ENCODE data around the gene MAP2K1. TPM values are rescaled to one million over a fixed set of nuclear protein-coding genes. Genes with fewer than 3 reads are reported as not detected.

The MAP2K1 gene
- total and polyA plus RNA-seq, 5 donors from 2014 or later = 34.2 to 49.0 (median 38.6) TPM

DNA sequence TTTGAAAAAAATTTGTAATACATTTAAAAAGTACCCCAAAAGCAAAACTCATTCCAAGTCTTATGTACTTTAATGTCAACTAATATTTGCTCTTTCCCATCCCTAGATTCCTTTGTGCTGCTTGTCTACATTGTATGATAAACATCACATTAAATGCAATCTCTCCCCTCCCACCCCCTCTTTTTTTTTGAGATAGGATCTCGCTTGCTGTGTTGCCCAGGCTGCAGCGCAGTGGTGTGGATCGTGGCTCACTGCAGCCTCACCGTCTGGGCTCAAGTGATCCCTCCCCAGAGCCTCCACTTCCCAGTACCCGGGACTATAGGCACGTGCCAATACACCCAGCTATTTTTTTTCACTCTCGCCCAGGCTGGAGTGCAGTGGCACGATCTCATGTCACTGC is 12.6 kb downstream of the MAP2K1 start:
- H3K4me3 ChIP-seq (ENCODE audit: low read depth, low read length) = no peak overlapping the region
- no peaks in the 10 kb centered on the region for H3K9me3 Mint-ChIP-seq
- H3K4me1 ChIP-seq (ENCODE audit: control insufficient read depth, insufficient read depth, low read length, poor library complexity, severe bottlenecking) = peaks cover 39% of the 10 kb centered on the region
- H3K27me3 ChIP-seq (ENCODE audit: control insufficient read depth, insufficient read depth, low read length) = no peaks in the 10 kb centered on the region
- H3K27me3 Mint-ChIP-seq = no peaks in the 10 kb centered on the region
- peak overlapping the region in 1 of 3 donors; percentile 56 for H3K27ac Mint-ChIP-seq
- no peak overlapping the region for H3K4me3 Mint-ChIP-seq
- H3K36me3 Mint-ChIP-seq = peaks cover 20% of the 10 kb centered on the region
- H3K9me3 ChIP-seq (ENCODE audit: control insufficient read depth in 2 of 2, low read length in 2 of 2) = no peaks in the 10 kb centered on the region
- H3K4me1 Mint-ChIP-seq = peaks cover 26 to 77% (median 63%) of the 10 kb centered on the region in 4 donors
- DNase-seq (no peak), ATAC-seq (ENCODE audit: low read depth in 2 of 2) (no peak)
- no peaks in the 10 kb centered on the region for H3K36me3 ChIP-seq (ENCODE audit: control insufficient read depth, insufficient read depth, low read length)
- H3K27ac ChIP-seq (ENCODE audit: insufficient read depth, low read length, poor library complexity, severe bottlenecking) = no peak overlapping the region

DNA sequence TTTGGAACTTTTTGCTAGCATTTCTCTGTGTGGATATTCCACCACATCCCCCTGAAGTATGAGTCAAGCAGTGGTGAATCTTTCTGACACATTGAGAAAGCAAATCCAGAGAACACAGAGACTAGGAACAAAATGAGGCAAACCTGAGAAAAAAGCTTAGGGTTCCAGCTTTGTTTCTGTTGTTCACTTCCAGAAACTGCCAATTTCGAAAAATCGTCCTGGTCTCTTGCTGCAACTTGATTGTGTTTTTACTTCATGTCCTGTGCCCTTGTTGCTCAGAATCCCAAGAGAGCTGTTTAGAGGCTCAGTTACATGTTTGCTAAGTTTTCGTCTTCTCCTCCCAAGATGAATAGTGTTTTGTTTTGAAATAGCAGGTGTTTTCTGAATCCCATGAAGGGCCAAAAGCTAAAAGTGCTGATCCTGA is 13.7 kb downstream of the MAP2K1 start:
- H3K4me1 Mint-ChIP-seq = peaks cover 33 to 73% (median 60%) of the 10 kb centered on the region in 4 donors
- peaks cover 38% of the 10 kb centered on the region for H3K4me1 ChIP-seq (ENCODE audit: control insufficient read depth, insufficient read depth, low read length, poor library complexity, severe bottlenecking)
- H3K4me3 Mint-ChIP-seq = peak overlapping the region in 1 of 4 donors; percentile 1

DNA sequence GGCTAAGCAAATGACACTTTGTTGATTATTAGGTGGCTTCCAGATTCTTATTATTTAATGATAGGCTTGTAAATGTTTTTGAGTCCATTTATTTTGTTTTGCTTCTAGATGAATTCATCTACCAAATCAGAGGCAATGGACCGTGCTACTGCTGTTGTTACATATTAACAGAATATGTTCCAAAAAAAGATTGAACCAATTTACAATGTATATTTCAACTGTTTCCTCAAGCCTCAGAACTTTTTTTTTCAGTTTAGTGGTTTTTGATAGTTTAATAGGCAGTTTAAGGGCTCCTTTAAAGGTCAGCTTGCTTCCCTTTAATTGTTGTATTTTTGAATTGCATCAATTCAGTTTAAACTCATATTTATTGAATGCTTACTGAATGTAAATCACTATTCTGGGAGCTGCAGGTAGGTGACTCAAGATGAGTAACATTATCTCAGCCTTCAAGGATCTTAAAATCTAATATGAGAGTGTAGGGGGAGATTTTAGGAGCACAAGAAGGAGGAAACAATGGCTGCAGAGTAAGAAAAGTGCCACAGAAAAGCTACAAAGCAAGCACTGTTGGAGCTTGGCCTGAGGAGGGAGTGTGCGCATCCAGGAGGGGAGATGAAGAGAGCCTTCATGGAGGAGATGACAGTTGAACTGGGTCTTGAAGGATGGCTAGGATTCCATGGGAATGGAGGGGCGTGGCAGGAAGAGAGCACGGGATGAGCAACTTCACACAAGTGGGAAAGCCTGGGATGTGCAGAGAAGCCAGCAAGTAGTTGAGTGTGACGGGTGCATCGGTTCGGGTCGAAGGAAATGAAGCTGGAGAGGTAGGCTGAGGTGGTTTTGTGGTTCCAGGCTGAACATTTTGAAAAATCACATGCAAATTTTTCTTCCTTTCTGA is 14.7 kb downstream of the MAP2K1 start:
- H3K9me3 Mint-ChIP-seq = no peaks in the 10 kb centered on the region
- no peak overlapping the region for H3K27ac ChIP-seq (ENCODE audit: insufficient read depth, low read length, poor library complexity, severe bottlenecking)
- peak overlapping the region; percentile 1 to 84 (median 74) for H3K4me3 Mint-ChIP-seq
- H3K4me1 ChIP-seq (ENCODE audit: control insufficient read depth, insufficient read depth, low read length, poor library complexity, severe bottlenecking) = peaks cover 43% of the 10 kb centered on the region
- H3K27me3 ChIP-seq (ENCODE audit: control insufficient read depth, insufficient read depth, low read length) = no peaks in the 10 kb centered on the region
- peaks cover 20% of the 10 kb centered on the region for H3K36me3 Mint-ChIP-seq
- no peaks in the 10 kb centered on the region for H3K27me3 Mint-ChIP-seq
- H3K4me3 ChIP-seq (ENCODE audit: low read depth, low read length) = peak overlapping the region; percentile 61
- peak overlapping the region in 2 of 3 donors; percentile 77 to 88 for H3K27ac Mint-ChIP-seq
- DNase-seq (peak in 1 of 3 donors; percentile 69), ATAC-seq (ENCODE audit: low read depth in 2 of 2) (peak; percentile 44 to 50)
- peaks cover 41 to 75% (median 65%) of the 10 kb centered on the region in 4 donors for H3K4me1 Mint-ChIP-seq
- H3K36me3 ChIP-seq (ENCODE audit: control insufficient read depth, insufficient read depth, low read length) = no peaks in the 10 kb centered on the region
- H3K9me3 ChIP-seq (ENCODE audit: control insufficient read depth in 2 of 2, low read length in 2 of 2) = no peaks in the 10 kb centered on the region

More for the DNA sequence above, 13.7 kb downstream of the MAP2K1 start:
- Histone ChIP-seq H3K27ac (ENCODE audit: insufficient read depth, low read length, poor library complexity, severe bottlenecking) (no peak overlapping the region), H3K36me3 (ENCODE audit: control insufficient read depth, insufficient read depth, low read length) (no peaks in the 10 kb centered on the region), H3K4me3 (ENCODE audit: low read depth, low read length) (no peak overlapping the region), H3K9me3 (ENCODE audit: control insufficient read depth in 2 of 2, low read length in 2 of 2) (no peaks in the 10 kb centered on the region), H3K27me3 (ENCODE audit: control insufficient read depth, insufficient read depth, low read length) (no peaks in the 10 kb centered on the region)
- H3K36me3 Mint-ChIP-seq = peaks cover 20% of the 10 kb centered on the region
- no peaks in the 10 kb centered on the region for H3K27me3 Mint-ChIP-seq
- no peak overlapping the region for H3K27ac Mint-ChIP-seq
- ATAC-seq (ENCODE audit: low read depth in 2 of 2) (no peak), DNase-seq (no peak)
- H3K9me3 Mint-ChIP-seq = no peaks in the 10 kb centered on the region

- H3K27me3 Mint-ChIP-seq = no peaks in the 10 kb centered on the region
- H3K36me3 Mint-ChIP-seq = peaks cover 14% of the 10 kb centered on the region
- H3K9me3 Mint-ChIP-seq = no peaks in the 10 kb centered on the region
- H3K27me3 ChIP-seq (ENCODE audit: control insufficient read depth, insufficient read depth, low read length) = no peaks in the 10 kb centered on the region
- peaks cover 43 to 82% (median 69%) of the 10 kb centered on the region in 4 donors for H3K4me1 Mint-ChIP-seq
- DNase-seq (no peak), ATAC-seq (ENCODE audit: low read depth in 2 of 2) (no peak)
- no peak overlapping the region for H3K4me3 ChIP-seq (ENCODE audit: low read depth, low read length)
- peaks cover 43% of the 10 kb centered on the region for H3K4me1 ChIP-seq (ENCODE audit: control insufficient read depth, insufficient read depth, low read length, poor library complexity, severe bottlenecking)
- no peaks in the 10 kb centered on the region for H3K9me3 ChIP-seq (ENCODE audit: control insufficient read depth in 2 of 2, low read length in 2 of 2)
- no peak overlapping the region for H3K27ac ChIP-seq (ENCODE audit: insufficient read depth, low read length, poor library complexity, severe bottlenecking)
- peak overlapping the region in 1 of 4 donors; percentile 44 for H3K4me3 Mint-ChIP-seq
- peak overlapping the region in 2 of 3 donors; percentile 79 to 88 for H3K27ac Mint-ChIP-seq
- H3K36me3 ChIP-seq (ENCODE audit: control insufficient read depth, insufficient read depth, low read length) = no peaks in the 10 kb centered on the region
Measured at GRCh38 chr15:66402761-66403284, 16.1 kb downstream of the MAP2K1 start.

DNA sequence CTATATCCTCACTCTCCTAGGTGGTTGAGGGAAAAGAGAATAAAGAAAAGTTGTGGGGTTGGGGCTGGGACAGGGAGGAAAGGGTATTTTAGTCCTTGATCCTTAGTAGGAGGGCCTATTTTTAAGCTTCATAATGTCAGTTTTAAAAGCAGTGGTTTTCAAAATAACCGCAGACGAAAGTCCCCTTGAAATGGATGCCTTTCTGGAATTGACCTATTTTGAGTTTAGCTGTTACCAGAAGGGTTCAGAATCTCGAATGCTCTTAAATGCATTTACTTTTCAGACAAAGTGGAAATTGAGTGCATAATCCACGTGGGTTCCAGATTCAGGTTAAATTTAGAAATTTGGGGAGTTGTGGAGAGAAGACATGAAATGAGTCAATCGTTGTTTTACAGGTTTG is 16.6 kb downstream of the MAP2K1 start:
- Histone ChIP-seq H3K9me3 (ENCODE audit: control insufficient read depth in 2 of 2, low read length in 2 of 2) (no peaks in the 10 kb centered on the region), H3K4me3 (ENCODE audit: low read depth, low read length) (no peak overlapping the region), H3K36me3 (ENCODE audit: control insufficient read depth, insufficient read depth, low read length) (no peaks in the 10 kb centered on the region), H3K27ac (ENCODE audit: insufficient read depth, low read length, poor library complexity, severe bottlenecking) (no peak overlapping the region), H3K4me1 (ENCODE audit: control insufficient read depth, insufficient read depth, low read length, poor library complexity, severe bottlenecking) (peaks cover 43% of the 10 kb centered on the region), H3K27me3 (ENCODE audit: control insufficient read depth, insufficient read depth, low read length) (no peaks in the 10 kb centered on the region)
- Mint-ChIP-seq H3K36me3 (peaks cover 11% of the 10 kb centered on the region), H3K27me3 (no peaks in the 10 kb centered on the region), H3K4me1 (peaks cover 48 to 83% (median 69%) of the 10 kb centered on the region in 4 donors), H3K27ac (peak overlapping the region in 1 of 3 donors; percentile 88), H3K4me3 (peak overlapping the region in 1 of 4 donors; percentile 21), H3K9me3 (no peaks in the 10 kb centered on the region)
- no peak for DNase-seq
- ATAC-seq (ENCODE audit: low read depth in 2 of 2) = no peak

DNA sequence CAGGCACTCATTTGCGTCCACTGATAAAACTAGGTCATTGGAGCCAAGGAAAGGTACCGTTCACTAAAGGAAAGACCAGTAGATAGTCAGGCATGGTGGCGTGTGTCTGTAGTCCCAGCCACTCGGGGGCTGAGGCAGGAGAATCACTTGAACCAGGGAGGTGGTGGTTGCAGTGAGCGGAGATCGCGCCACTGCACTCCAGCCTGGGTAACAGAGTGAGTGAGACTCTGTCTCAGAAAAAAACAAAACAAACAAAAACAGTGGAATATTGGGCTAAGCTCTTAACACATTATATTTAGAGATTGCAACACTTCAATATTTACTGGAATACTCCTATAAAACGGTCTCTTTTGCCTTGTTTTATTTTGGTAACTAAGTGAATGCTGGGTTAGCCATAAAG is 17.4 kb downstream of the MAP2K1 start:
- Histone ChIP-seq H3K9me3 (ENCODE audit: control insufficient read depth in 2 of 2, low read length in 2 of 2) (no peaks in the 10 kb centered on the region), H3K4me3 (ENCODE audit: low read depth, low read length) (no peak overlapping the region), H3K4me1 (ENCODE audit: control insufficient read depth, insufficient read depth, low read length, poor library complexity, severe bottlenecking) (peaks cover 44% of the 10 kb centered on the region), H3K36me3 (ENCODE audit: control insufficient read depth, insufficient read depth, low read length) (no peaks in the 10 kb centered on the region), H3K27me3 (ENCODE audit: control insufficient read depth, insufficient read depth, low read length) (no peaks in the 10 kb centered on the region), H3K27ac (ENCODE audit: insufficient read depth, low read length, poor library complexity, severe bottlenecking) (no peak overlapping the region)
- DNase-seq = no peak
- Mint-ChIP-seq H3K27me3 (no peaks in the 10 kb centered on the region), H3K36me3 (peaks cover 10% of the 10 kb centered on the region), H3K27ac (peak overlapping the region in 1 of 3 donors; percentile 88), H3K9me3 (no peaks in the 10 kb centered on the region), H3K4me1 (peaks cover 56 to 90% (median 74%) of the 10 kb centered on the region in 4 donors), H3K4me3 (peak overlapping the region in 3 of 4 donors; percentile 19 to 75 (median 71))
- ATAC-seq (ENCODE audit: low read depth in 2 of 2) = no peak

GRCh38 chr15:66404532-66404931 is 17.8 kb downstream of the MAP2K1 start:
- Histone ChIP-seq H3K27me3 (ENCODE audit: control insufficient read depth, insufficient read depth, low read length) (no peaks in the 10 kb centered on the region), H3K4me3 (ENCODE audit: low read depth, low read length) (peak overlapping the region; percentile 13), H3K36me3 (ENCODE audit: control insufficient read depth, insufficient read depth, low read length) (no peaks in the 10 kb centered on the region), H3K27ac (ENCODE audit: insufficient read depth, low read length, poor library complexity, severe bottlenecking) (no peak overlapping the region), H3K4me1 (ENCODE audit: control insufficient read depth, insufficient read depth, low read length, poor library complexity, severe bottlenecking) (peaks cover 48% of the 10 kb centered on the region), H3K9me3 (ENCODE audit: control insufficient read depth in 2 of 2, low read length in 2 of 2) (no peaks in the 10 kb centered on the region)
- H3K4me3 Mint-ChIP-seq = peak overlapping the region in 3 of 4 donors; percentile 19 to 75 (median 71)
- peaks cover 58 to 90% (median 76%) of the 10 kb centered on the region in 4 donors for H3K4me1 Mint-ChIP-seq
- peaks cover 10% of the 10 kb centered on the region for H3K36me3 Mint-ChIP-seq
- H3K9me3 Mint-ChIP-seq = no peaks in the 10 kb centered on the region
- ATAC-seq (ENCODE audit: low read depth in 2 of 2) = no peak
- H3K27me3 Mint-ChIP-seq = no peaks in the 10 kb centered on the region
- peak overlapping the region in 2 of 3 donors; percentile 60 to 88 for H3K27ac Mint-ChIP-seq
- DNase-seq = no peak
